Measurements from ENCODE around the gene PLA2G2D.

Gene PLA2G2D

GRCh38 chr1:20151906-20152598 lies 32.7 kb upstream of the PLA2G2D start:
- peaks cover 21% of the 10 kb centered on the region for H3K4me1 ChIP-seq (ENCODE audit: control insufficient read depth, insufficient read depth, low read length)
- peak overlapping the region; percentile 38 for H3K9ac ChIP-seq (ENCODE audit: low read length)
- no peaks in the 10 kb centered on the region for H3K36me3 ChIP-seq (ENCODE audit: control insufficient read depth, insufficient read depth, low read length, severe bottlenecking)
- H3K9me3 ChIP-seq (ENCODE audit: control insufficient read depth, low read length): no peaks in the 10 kb centered on the region
- DNase-seq (ENCODE audit: low read depth): peak; percentile 91
- peaks cover 4% of the 10 kb centered on the region for H3K27me3 ChIP-seq (replicated peaks; ENCODE audit: control insufficient read depth, insufficient read depth, low read length)
- H3K4me3 ChIP-seq (ENCODE audit: low read length): peak overlapping the region; percentile 73

DNA sequence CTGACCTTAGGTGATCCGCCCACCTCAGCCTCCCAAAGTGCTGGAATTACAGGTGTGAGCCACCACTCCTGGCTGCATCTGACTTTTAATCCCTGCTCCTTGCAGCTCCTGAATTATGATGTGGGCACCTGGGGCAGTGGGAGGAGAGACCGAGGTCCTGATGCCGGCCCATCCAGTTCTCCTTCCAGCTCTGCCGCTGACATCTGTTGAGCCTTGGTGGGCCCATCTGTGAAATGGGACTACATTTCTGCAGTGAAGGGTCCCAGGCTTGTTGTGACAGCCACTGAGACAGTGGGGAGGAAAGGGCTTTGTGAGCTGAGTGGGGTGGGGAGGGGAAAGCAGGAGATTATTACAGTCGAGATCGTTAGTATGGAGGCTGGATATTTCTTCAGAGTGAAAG lies 31.6 kb upstream of the PLA2G2D start:
- Histone ChIP-seq H3K4me1 (ENCODE audit: control insufficient read depth, insufficient read depth, low read length) (peaks cover 21% of the 10 kb centered on the region), H3K9ac (ENCODE audit: low read length) (no peak overlapping the region), H3K36me3 (ENCODE audit: control insufficient read depth, insufficient read depth, low read length, severe bottlenecking) (no peaks in the 10 kb centered on the region), H3K27me3 (replicated peaks; ENCODE audit: control insufficient read depth, insufficient read depth, low read length) (peaks cover 4% of the 10 kb centered on the region), H3K9me3 (ENCODE audit: control insufficient read depth, low read length) (no peaks in the 10 kb centered on the region), H3K4me3 (ENCODE audit: low read length) (no peak overlapping the region)
- no peak for DNase-seq (ENCODE audit: low read depth)

DNA sequence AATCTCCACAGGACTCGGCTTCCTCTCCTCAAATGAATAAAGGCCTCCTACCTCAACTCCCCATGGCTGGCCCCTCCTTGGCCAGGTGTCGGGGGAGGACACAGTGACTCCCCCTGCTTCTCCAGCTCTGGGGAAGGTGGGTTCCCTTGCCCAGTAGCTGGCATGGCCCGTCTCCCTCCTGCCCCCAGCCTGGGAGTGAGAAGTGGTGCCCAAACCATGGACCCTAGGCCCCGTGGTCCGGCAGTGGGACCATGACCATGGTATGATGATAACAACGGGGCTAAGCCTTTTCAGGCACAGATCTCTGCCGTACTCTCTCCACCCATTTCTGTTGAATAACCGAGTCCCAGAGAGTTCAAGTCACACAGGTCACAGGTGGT lies 31.0 kb upstream of the PLA2G2D start:
- H3K4me3 ChIP-seq (ENCODE audit: low read length): no peak overlapping the region
- H3K9ac ChIP-seq (ENCODE audit: low read length): no peak overlapping the region
- H3K27me3 ChIP-seq (replicated peaks; ENCODE audit: control insufficient read depth, insufficient read depth, low read length): peaks cover 4% of the 10 kb centered on the region
- H3K36me3 ChIP-seq (ENCODE audit: control insufficient read depth, insufficient read depth, low read length, severe bottlenecking): no peaks in the 10 kb centered on the region
- H3K9me3 ChIP-seq (ENCODE audit: control insufficient read depth, low read length): no peaks in the 10 kb centered on the region
- no peak for DNase-seq (ENCODE audit: low read depth)
- peaks cover 21% of the 10 kb centered on the region for H3K4me1 ChIP-seq (ENCODE audit: control insufficient read depth, insufficient read depth, low read length)

DNA sequence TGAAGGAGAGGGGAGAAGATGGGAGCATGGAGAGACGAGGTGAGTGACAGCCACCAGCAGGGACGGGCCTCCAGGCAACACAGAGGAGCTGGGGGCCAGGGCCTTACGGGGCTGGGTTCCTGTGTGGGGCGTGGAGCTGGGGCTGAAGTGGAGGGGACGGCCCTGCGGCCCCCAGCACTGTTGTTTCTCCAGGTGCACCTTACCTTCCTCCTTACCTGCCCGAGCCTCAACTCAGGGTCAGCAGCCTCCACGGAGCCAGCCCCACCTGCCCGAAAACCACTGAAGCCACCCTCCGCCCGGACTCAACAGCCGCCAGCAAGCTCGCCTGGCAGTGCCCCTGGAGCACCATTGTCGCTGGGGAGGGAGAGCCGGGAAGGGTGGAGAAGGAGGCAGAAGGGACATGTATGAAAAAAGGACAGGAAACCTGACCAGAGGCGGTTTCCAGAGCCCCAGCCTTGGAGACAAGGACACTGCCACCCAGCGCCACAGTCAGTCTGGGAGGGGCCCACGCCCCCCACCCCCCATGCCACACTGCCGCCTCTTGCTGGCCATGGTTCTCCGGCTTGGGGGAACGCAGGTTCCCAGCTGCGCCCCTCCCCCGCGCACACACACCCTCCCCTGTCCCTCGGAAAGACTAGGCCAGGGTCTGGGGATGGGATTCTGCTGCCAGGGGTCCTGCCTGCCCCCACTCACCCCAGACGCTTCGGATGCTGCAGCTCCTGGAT lies 30.4 kb upstream of the PLA2G2D start:
- H3K4me3 ChIP-seq (ENCODE audit: low read length): no peak overlapping the region
- H3K9me3 ChIP-seq (ENCODE audit: control insufficient read depth, low read length): no peaks in the 10 kb centered on the region
- no peak for DNase-seq (ENCODE audit: low read depth)
- no peak overlapping the region for H3K9ac ChIP-seq (ENCODE audit: low read length)
- peaks cover 21% of the 10 kb centered on the region for H3K4me1 ChIP-seq (ENCODE audit: control insufficient read depth, insufficient read depth, low read length)
- H3K27me3 ChIP-seq (replicated peaks; ENCODE audit: control insufficient read depth, insufficient read depth, low read length): peaks cover 4% of the 10 kb centered on the region
- H3K36me3 ChIP-seq (ENCODE audit: control insufficient read depth, insufficient read depth, low read length, severe bottlenecking): no peaks in the 10 kb centered on the region

DNA sequence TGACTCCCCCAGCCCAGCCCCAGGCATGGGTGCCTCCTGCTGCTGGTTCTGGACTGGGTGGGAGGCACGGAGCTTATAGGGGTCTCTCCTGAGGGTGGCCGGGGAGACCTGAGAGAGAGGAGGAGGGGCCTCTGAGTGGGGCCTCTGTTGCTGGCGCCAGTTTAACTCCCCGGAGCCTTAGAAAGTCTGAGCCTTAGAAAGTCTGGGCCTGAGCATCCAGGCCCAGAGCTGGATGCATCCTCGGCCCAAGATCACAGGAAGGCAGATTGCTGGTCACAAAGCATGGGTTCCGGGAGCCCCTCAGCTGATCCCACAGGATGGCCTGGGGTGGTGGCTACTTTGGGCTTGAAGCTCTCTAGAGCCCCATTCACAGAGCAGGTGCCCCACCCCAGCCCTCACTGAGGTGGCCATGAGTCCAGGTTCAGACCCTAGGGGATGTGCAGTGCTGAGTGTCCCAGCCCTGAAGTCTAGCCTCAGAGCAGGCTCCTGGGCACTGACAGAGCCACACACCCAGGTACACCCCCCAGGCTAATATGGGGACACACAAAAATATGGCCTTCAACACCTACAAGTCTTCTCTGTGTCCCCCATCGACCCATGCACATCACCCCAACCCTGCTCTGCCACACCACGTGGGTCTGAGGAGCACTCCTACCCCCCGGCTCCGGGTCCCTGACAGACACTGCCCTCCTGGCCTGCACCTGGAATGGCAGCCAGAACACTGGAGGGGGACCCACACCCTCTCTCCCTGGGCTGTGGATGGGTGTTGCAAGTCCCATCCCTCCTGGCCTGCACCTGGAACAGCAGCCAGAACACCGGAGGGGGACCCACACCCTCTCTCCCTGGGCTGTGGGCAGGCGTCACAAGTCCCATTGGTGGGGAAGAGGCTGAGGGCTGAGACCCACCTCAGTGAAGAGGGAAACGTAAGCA lies 29.5 kb upstream of the PLA2G2D start:
- peaks cover 14% of the 10 kb centered on the region for H3K4me1 ChIP-seq (ENCODE audit: control insufficient read depth, insufficient read depth, low read length)
- H3K27me3 ChIP-seq (replicated peaks; ENCODE audit: control insufficient read depth, insufficient read depth, low read length): peaks cover 4% of the 10 kb centered on the region
- H3K9ac ChIP-seq (ENCODE audit: low read length): no peak overlapping the region
- DNase-seq (ENCODE audit: low read depth): no peak
- H3K36me3 ChIP-seq (ENCODE audit: control insufficient read depth, insufficient read depth, low read length, severe bottlenecking): no peaks in the 10 kb centered on the region
- H3K4me3 ChIP-seq (ENCODE audit: low read length): no peak overlapping the region
- no peaks in the 10 kb centered on the region for H3K9me3 ChIP-seq (ENCODE audit: control insufficient read depth, low read length)

GRCh38 chr1:20147846-20148570 lies 28.7 kb upstream of the PLA2G2D start:
- DNase-seq (ENCODE audit: low read depth): no peak
- Histone ChIP-seq H3K4me1 (ENCODE audit: control insufficient read depth, insufficient read depth, low read length) (peaks cover 7% of the 10 kb centered on the region), H3K9me3 (ENCODE audit: control insufficient read depth, low read length) (no peaks in the 10 kb centered on the region), H3K27me3 (replicated peaks; ENCODE audit: control insufficient read depth, insufficient read depth, low read length) (peaks cover 4% of the 10 kb centered on the region), H3K4me3 (ENCODE audit: low read length) (no peak overlapping the region), H3K36me3 (ENCODE audit: control insufficient read depth, insufficient read depth, low read length, severe bottlenecking) (no peaks in the 10 kb centered on the region), H3K9ac (ENCODE audit: low read length) (no peak overlapping the region)

DNA sequence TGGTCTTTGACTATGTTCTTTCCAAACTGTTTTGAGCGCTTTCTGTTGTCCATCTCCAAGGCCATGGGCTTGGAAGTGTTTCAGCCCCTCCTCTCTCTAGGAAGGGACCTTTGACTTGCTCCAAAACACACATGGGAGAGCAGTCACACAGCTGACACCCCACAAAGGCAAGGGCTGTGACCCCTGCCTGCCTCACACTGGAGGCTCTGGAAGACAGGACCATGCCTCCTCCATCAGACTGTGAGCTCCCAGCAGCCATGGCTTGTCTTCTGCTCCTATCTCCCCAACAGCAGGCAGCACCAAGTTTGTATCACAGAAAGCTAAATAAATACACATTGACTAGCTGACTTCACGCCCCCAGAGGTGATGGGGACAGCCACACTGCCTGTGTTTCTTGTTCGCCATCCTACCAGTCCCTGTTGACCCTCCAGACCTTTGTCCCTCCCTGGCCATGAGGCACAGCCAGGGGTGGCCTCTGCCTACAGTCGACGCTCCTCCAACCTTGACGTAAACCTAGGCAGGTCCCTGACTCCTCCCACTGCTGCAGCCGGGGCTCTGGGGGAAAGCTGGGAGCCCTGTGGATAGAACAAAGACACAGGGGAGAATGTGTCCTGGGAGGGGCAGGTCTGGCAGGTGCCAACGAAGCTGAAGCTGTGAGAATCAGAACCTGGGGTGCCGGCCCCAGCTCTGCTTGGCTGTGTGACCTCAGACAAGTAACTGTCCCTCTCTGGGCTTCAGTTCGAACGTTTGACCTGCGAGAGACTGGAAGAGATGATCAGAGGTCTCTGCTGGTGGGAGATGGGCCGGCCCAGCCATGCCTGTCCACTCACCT lies 24.6 kb upstream of the PLA2G2D start:
- H3K9ac ChIP-seq (ENCODE audit: low read length): no peak overlapping the region
- H3K36me3 ChIP-seq (ENCODE audit: control insufficient read depth, insufficient read depth, low read length, severe bottlenecking): no peaks in the 10 kb centered on the region
- no peaks in the 10 kb centered on the region for H3K4me1 ChIP-seq (ENCODE audit: control insufficient read depth, insufficient read depth, low read length)
- no peak for DNase-seq (ENCODE audit: low read depth)
- H3K9me3 ChIP-seq (ENCODE audit: control insufficient read depth, low read length): no peaks in the 10 kb centered on the region
- H3K27me3 ChIP-seq (replicated peaks; ENCODE audit: control insufficient read depth, insufficient read depth, low read length): peaks cover 2% of the 10 kb centered on the region
- H3K4me3 ChIP-seq (ENCODE audit: low read length): no peak overlapping the region

DNA sequence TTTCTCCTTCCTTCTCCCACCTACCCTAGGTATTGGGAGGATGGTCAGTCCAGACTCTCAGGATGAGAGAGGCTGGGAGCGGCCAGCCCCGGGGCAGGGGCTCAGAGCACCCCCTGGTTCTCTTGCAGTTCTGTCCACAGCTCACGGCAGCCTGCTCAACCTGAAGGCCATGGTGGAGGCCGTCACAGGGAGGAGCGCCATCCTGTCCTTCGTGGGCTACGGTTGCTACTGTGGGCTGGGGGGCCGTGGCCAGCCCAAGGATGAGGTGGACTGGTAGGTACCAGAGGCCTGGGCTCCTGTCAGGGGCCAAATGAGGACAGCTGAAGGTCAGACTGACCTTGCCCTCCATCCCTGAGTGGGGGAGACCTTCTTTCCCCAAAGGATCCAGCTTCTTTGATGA lies 24.0 kb upstream of the PLA2G2D start:
- H3K9me3 ChIP-seq (ENCODE audit: control insufficient read depth, low read length): no peaks in the 10 kb centered on the region
- H3K36me3 ChIP-seq (ENCODE audit: control insufficient read depth, insufficient read depth, low read length, severe bottlenecking): no peaks in the 10 kb centered on the region
- H3K4me3 ChIP-seq (ENCODE audit: low read length): no peak overlapping the region
- H3K4me1 ChIP-seq (ENCODE audit: control insufficient read depth, insufficient read depth, low read length): no peaks in the 10 kb centered on the region
- DNase-seq (ENCODE audit: low read depth): no peak
- no peak overlapping the region for H3K9ac ChIP-seq (ENCODE audit: low read length)
- H3K27me3 ChIP-seq (replicated peaks; ENCODE audit: control insufficient read depth, insufficient read depth, low read length): no peaks in the 10 kb centered on the region

DNA sequence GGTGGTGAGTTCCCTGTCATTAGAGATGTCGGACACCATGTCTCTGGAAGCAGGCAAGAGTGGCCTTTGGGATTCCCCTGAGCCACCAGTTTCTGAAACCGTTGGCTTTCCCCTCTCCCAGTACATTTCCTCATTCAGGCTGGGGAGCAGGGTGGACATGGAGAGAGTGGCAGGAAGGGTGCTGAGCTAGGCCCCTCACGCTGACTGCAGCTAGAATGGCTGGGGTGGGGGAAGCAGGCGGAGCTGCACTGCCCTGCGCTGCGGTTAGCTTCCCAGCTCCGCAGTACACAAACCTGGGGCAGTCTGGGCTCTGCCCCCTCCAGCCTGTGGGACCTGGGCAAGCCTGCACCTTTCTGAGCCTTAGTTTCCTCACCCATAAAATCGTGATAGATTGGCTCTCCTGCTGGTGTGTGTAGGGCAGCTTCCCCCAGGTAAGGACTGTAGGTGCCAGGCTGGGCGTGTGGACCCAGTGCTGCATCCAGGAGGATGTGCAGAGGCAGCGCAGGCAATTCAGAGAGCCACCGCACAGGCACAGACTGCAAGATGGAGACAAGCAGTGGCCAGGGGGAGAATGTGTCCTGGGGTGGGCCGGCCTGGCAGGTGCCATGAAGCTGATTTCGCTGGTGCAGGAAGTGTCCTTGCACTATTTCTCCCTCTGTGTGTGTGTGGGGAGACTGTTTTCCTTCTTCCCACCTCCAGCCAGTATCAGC lies 22.8 kb upstream of the PLA2G2D start:
- Histone ChIP-seq H3K9me3 (ENCODE audit: control insufficient read depth, low read length) (no peaks in the 10 kb centered on the region), H3K4me1 (ENCODE audit: control insufficient read depth, insufficient read depth, low read length) (no peaks in the 10 kb centered on the region), H3K4me3 (ENCODE audit: low read length) (no peak overlapping the region), H3K36me3 (ENCODE audit: control insufficient read depth, insufficient read depth, low read length, severe bottlenecking) (no peaks in the 10 kb centered on the region), H3K27me3 (replicated peaks; ENCODE audit: control insufficient read depth, insufficient read depth, low read length) (no peaks in the 10 kb centered on the region), H3K9ac (ENCODE audit: low read length) (no peak overlapping the region)
- DNase-seq (ENCODE audit: low read depth): no peak

- no peaks in the 10 kb centered on the region for H3K27me3 ChIP-seq (replicated peaks; ENCODE audit: control insufficient read depth, insufficient read depth, low read length)
- H3K36me3 ChIP-seq (ENCODE audit: control insufficient read depth, insufficient read depth, low read length, severe bottlenecking): no peaks in the 10 kb centered on the region
- no peak for DNase-seq (ENCODE audit: low read depth)
- H3K4me1 ChIP-seq (ENCODE audit: control insufficient read depth, insufficient read depth, low read length): no peaks in the 10 kb centered on the region
- H3K9me3 ChIP-seq (ENCODE audit: control insufficient read depth, low read length): no peaks in the 10 kb centered on the region
- H3K9ac ChIP-seq (ENCODE audit: low read length): no peak overlapping the region
- H3K4me3 ChIP-seq (ENCODE audit: low read length): no peak overlapping the region
These were observed 22.1 kb upstream of the PLA2G2D start for GRCh38 chr1:20141466-20141865.
